Embryonic facial prominence (tissue), 1 donor: ENCODE results near the gene MRI1.
"Not testable (repeated sequence)": the region's sequence is repeated elsewhere in the genome, so short reads cannot be mapped to it uniquely, and the experiment has no call there.

ENCODE experiments used
- DNase-seq: peaks from one replicate; pipeline ENCODE4 v3.0.0-alpha.2; 2016; ENCODE audit errors: extremely low spot score

MRI1 gene

GRCh38 chr19:13761423-13761822 lies 2.9 kb upstream of the MRI1 start:
- no peak for DNase-seq

- DNase-seq = no peak
Measured at GRCh38 chr19:13762635-13763235, 1.6 kb upstream of the MRI1 start.

GRCh38 chr19:13763265-13763664 lies 1.1 kb upstream of the MRI1 start:
- DNase-seq = no peak

- no peak for DNase-seq
Measured at GRCh38 chr19:13764821-13765394, 586 bp downstream of the MRI1 start.

GRCh38 chr19:13765395-13766094 lies 1.2 kb downstream of the MRI1 start:
- no peak for DNase-seq

- DNase-seq = no peak
Measured at GRCh38 chr19:13766095-13766481, 1.8 kb downstream of the MRI1 start.

GRCh38 chr19:13768510-13768909 lies 4.2 kb downstream of the MRI1 start:
- no peak for DNase-seq

GRCh38 chr19:13770013-13770635 lies 5.8 kb downstream of the MRI1 start:
- no peak for DNase-seq

- DNase-seq = peak; percentile 90
Measured at GRCh38 chr19:13774217-13775191, 10.2 kb downstream of the MRI1 start, which contains the start of gene C19orf53. Gene C19orf53, plus strand, starts transcription at chr19:13774456. Its CDS starts 22 bp downstream, at chr19:13774478.

- no peak for DNase-seq
Measured at GRCh38 chr19:13778398-13778797, 14.1 kb downstream of the MRI1 start.

- DNase-seq = no peak
Measured at GRCh38 chr19:13778847-13779246, 14.5 kb downstream of the MRI1 start.

- DNase-seq = not testable (repeated sequence)
Measured at GRCh38 chr19:13779794-13780193, 15.5 kb downstream of the MRI1 start.

- peak; percentile 70 for DNase-seq
Measured at GRCh38 chr19:13781547-13781946, 17.2 kb downstream of the MRI1 start.

GRCh38 chr19:13782537-13782936 lies 18.2 kb downstream of the MRI1 start:
- no peak for DNase-seq

GRCh38 chr19:13783565-13784500 lies 19.5 kb downstream of the MRI1 start:
- DNase-seq = no peak

- DNase-seq = no peak
Measured at GRCh38 chr19:13784731-13785452, 20.6 kb downstream of the MRI1 start.

- no peak for DNase-seq
Measured at GRCh38 chr19:13788991-13789390, 24.7 kb downstream of the MRI1 start.

- DNase-seq = no peak
Measured at GRCh38 chr19:13790354-13790753, 26.0 kb downstream of the MRI1 start.

GRCh38 chr19:13793317-13793716 lies 29.0 kb downstream of the MRI1 start:
- not testable (repeated sequence) for DNase-seq

GRCh38 chr19:13794398-13794756 lies 30.1 kb downstream of the MRI1 start:
- DNase-seq = no peak
